Ovary (tissue), 9 donors: Measurements from ENCODE around the gene LMO3. TPM values are rescaled to one million over a fixed set of nuclear protein-coding genes. Genes with fewer than 3 reads are reported as not detected.

Experiments used
- DNase-seq, 5 donors: peaks; one replicate each; pipeline ENCODE4 v3.0.0-alpha.2; 2019 to 2020
- H3K27ac ChIP-seq, 2 donors: fragments of 200-600 bp; one replicate each; pipeline versions ENCODE4 v1.5.1 to v1.8.0; 2019 to 2022
- H3K27me3 ChIP-seq: fragments of 200-600 bp; one replicate; pipeline ENCODE4 v1.8.0; 2022
- H3K36me3 ChIP-seq: fragments of 200-600 bp; sonication (generic); one replicate; pipeline ENCODE4 v1.5.1; 2019
- H3K4me1 ChIP-seq: one replicate; pipeline ENCODE4 v1.8.1; 2013; ENCODE audit warnings: mild to moderate bottlenecking, moderate library complexity; ENCODE audit not compliant: insufficient read depth
- H3K4me3 ChIP-seq: fragments of 200-600 bp; sonication (generic); one replicate; pipeline ENCODE4 v1.5.1; 2017
- H3K9me3 ChIP-seq, 2 donors: fragments of 200-600 bp in 1 of 2; sonication (generic) in 1 of 2; one replicate each; pipeline versions ENCODE4 v1.5.1 to v1.8.1; 2013 to 2019; ENCODE audit warnings: mild to moderate bottlenecking in 1 of 2, moderate library complexity in 1 of 2
- EP300 ChIP-seq: sonication (generic); formaldehyde crosslinking; IDR thresholded peaks from one replicate; pipeline ENCODE4 v1.6.1; 2017; ENCODE audit warnings: antibody characterized with exemption
- POLR2A ChIP-seq: fragments of 450-650 bp; IDR thresholded peaks from one replicate; pipeline ENCODE4 v1.6.1; 2017; ENCODE audit warnings: antibody characterized with exemption, mild to moderate bottlenecking, moderate library complexity
- WGBS, 3 donors: extraction: QIAGEN DNeasy Blood & Tissue Kit in 1 of 3; methylation state at CpG; one replicate each; pipeline versions ENCODE4 v1.1.5 to v1.1.7; 2013 to 2017; 5-methylcytosine and 5-hydroxymethylcytosine counted together
- intact Hi-C, 4 donors: fragments of 100-400 bp; cut with DNase I; formaldehyde crosslinking; loops; one replicate each; pipeline versions ENCODE4 v1.11.0 to v1.15.1; 2022 to 2023
- polyA plus RNA-seq, 2 donors: library from polyadenylated mRNA; stranded (reverse); fragments of 200-250 nt in 1 of 2; fragments of 350-450 nt in 1 of 2; fragmentation: Illumina TruSeq in 1 of 2; extraction: RNeasy Lipid Tissue Mini Kit (QIAGEN cat#74804) in 1 of 2; gene quantifications; one replicate each; pipeline ENCODE4 v1.2.3, GENCODE V29; 2013 to 2014
- total RNA-seq, 7 donors: library from RNA; depleted of rRNA in 2 of 7; stranded (reverse); fragments of >200 nt in 2 of 7; fragmentation: NEBNext Ultra II Directional in 3 of 7; extraction: Animal tissue kit (Norgen Biotek cat#: 25700) in 3 of 7; gene quantifications; one replicate each; pipeline versions ENCODE4 v1.1.0 to v1.2.4, GENCODE V29; 2016 to 2023
- TF ChIP-seq, protein P1 (sequence below), 3 donors: fragments of 450-650 bp in 2 of 3; fragments of 200-600 bp in 1 of 3; IDR thresholded peaks; one replicate each; pipeline versions ENCODE4 v1.5.1 to v1.8.0; 2016 to 2022; ENCODE audit warnings: antibody characterized with exemption in 3 of 3, mild to moderate bottlenecking in 1 of 3
- donor health status: DM: no; HTN: no; CAD: no; lungs with moderate emphysema.
- donor health status: DM: no; HTN: no; CAD: no.
- donor health status: Bipolar disorder and iron deficiency.
- donor health status: DM: yes; HTN: yes; CAD: no.
- donor health status: DM: no; HTN: no; CAD: no.
- donor health status: DM: yes; HTN: yes; CAD: no.

The LMO3 gene
- total and polyA plus RNA-seq, 9 donors, result 0.97 to 11.7 (median 5.0) TPM

DNA sequence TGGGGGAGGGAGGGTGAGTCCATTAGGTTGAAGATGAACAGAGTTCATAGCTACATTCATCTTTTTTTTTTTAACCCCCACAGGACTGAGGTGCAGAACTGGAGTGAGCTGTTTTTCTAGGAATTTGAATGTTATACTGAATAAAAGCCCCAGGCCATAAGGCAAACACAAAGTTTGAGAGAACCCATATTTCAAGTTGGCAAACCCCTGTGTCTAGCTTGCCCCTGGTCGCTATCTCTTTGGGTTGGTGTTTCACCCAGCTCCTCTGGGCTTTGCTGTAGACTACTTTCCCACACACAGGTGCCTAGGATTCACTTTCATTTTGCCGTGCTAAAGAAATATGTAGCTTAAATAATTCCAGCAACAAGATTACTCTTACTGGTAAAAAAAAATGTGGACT is 5.2 kb upstream of the LMO3 start:
- Histone ChIP-seq H3K4me3 (peak overlapping the region; percentile 18), H3K36me3 (no peaks in the 10 kb centered on the region), H3K27me3 (no peaks in the 10 kb centered on the region), H3K4me1 (no peaks in the 10 kb centered on the region), H3K27ac (no peak overlapping the region), H3K9me3 (no peaks in the 10 kb centered on the region)
- intact Hi-C loops, result no loop called here
- 38 to 60% (median 47%) methylated on average over 2 of the region's 2 CpGs for WGBS, 3 donors
- DNase-seq, result no peak
- TF ChIP-seq EP300 (no peak), POLR2A (no peak)
- TF ChIP-seq, protein P1, sequence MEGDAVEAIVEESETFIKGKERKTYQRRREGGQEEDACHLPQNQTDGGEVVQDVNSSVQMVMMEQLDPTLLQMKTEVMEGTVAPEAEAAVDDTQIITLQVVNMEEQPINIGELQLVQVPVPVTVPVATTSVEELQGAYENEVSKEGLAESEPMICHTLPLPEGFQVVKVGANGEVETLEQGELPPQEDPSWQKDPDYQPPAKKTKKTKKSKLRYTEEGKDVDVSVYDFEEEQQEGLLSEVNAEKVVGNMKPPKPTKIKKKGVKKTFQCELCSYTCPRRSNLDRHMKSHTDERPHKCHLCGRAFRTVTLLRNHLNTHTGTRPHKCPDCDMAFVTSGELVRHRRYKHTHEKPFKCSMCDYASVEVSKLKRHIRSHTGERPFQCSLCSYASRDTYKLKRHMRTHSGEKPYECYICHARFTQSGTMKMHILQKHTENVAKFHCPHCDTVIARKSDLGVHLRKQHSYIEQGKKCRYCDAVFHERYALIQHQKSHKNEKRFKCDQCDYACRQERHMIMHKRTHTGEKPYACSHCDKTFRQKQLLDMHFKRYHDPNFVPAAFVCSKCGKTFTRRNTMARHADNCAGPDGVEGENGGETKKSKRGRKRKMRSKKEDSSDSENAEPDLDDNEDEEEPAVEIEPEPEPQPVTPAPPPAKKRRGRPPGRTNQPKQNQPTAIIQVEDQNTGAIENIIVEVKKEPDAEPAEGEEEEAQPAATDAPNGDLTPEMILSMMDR (IDR thresholded peaks at IDR 0.05), result no peak

DNA sequence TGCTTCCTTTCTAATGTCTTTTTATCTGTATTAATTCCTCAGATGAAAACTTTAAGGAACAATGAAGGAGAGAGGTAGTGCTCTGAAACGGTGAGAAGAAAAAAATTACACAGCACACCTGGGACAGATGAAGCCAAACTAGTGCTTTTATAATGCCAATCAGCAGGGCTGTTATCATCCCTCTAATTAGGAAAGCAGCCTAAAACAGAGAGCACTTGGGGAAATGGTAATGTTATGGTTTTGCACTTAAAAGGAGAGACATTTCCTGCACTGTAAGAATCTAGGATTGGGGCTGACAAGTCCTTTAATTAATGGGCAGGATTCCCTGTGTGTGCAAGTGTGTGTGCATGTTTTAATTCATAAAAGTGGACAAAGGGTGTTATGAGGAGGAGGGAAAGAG is 4.8 kb upstream of the LMO3 start:
- Histone ChIP-seq H3K27ac (no peak overlapping the region), H3K36me3 (no peaks in the 10 kb centered on the region), H3K4me3 (no peak overlapping the region), H3K27me3 (no peaks in the 10 kb centered on the region), H3K9me3 (no peaks in the 10 kb centered on the region), H3K4me1 (no peaks in the 10 kb centered on the region)
- TF ChIP-seq EP300 (no peak), POLR2A (no peak)
- TF ChIP-seq, protein P1 (IDR thresholded peaks at IDR 0.05), result no peak
- WGBS, 3 donors, result 13 to 19% (median 16%) methylated on average over 1 of the region's 1 CpG
- intact Hi-C loops, result no loop called here
- DNase-seq, result no peak

DNA sequence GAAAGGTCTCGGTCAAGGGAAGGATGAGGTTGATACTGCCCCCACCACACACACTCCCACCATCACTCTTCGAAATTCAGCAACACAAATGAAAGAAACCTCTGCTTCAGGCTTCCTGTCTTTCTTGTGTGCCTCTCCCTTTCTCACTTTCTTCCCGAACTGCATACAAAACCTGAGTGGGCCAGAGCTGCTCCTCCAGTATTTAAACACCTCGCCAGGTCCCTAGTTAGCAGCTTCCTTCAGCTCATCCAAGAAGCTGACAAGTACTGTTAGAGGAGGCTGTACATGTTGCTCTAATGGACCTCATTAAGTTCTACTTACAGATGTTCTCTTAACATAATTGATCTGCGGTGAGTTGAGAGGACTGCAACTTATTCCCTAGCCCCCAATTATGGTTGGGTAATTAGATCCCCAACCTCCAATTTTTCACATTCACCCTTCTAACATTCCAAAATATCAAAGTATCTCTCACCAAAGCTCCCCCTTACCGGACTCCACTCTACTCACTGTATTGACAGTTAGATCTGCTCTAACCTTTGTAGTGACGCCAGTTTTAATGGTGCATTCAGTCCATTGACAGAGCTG is 4.1 kb upstream of the LMO3 start:
- no peaks in the 10 kb centered on the region for H3K27me3 ChIP-seq
- no peaks in the 10 kb centered on the region for H3K36me3 ChIP-seq
- no peaks in the 10 kb centered on the region for H3K9me3 ChIP-seq
- H3K4me3 ChIP-seq, result no peak overlapping the region
- TF ChIP-seq POLR2A, result no peak
- TF ChIP-seq EP300, result no peak
- TF ChIP-seq, protein P1 (IDR thresholded peaks at IDR 0.05), result no peak
- 31 to 39% (median 35%) methylated on average over 7 of the region's 7 CpGs for WGBS, 3 donors
- no peak overlapping the region for H3K27ac ChIP-seq
- no peak for DNase-seq
- no peaks in the 10 kb centered on the region for H3K4me1 ChIP-seq
- intact Hi-C loops, result no loop called here

DNA sequence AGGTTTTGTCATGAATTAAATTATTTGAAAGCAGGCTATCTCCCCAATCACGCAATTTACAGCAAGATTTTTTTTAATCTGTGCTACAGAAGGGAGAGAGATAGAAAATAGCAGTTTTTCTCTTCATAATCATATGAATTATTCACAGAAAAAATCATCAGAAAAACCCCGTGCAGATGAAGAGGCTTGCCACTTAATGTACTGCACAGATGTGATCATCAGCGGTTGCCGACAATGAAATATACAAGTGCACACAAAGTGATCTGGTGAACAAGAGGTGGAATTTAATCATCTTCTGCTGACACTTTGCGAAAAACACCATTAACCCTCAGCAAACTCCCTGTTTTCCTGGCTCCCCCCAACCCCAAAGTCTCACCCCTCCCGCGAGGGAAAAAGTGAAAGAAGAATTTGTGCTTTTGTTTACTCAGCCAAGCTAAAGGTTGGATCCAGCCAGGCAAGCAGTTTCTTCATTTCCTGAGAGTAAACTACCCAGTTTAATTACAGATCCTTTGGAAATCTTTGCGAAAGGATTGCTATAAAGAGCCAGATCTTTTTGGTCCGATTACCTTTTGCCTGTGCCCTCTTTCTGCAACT is 3.1 kb upstream of the LMO3 start:
- Histone ChIP-seq H3K4me1 (no peaks in the 10 kb centered on the region), H3K9me3 (no peaks in the 10 kb centered on the region), H3K27me3 (no peaks in the 10 kb centered on the region), H3K4me3 (peak overlapping the region; percentile 23), H3K27ac (no peak overlapping the region), H3K36me3 (no peaks in the 10 kb centered on the region)
- TF ChIP-seq POLR2A, result no peak
- TF ChIP-seq, protein P1 (IDR thresholded peaks at IDR 0.05), result no peak
- no peak for TF ChIP-seq EP300
- WGBS, 3 donors, result 47 to 49% (median 48%) methylated on average over 9 of the region's 9 CpGs
- no peak for DNase-seq
- intact Hi-C loops, result no loop called here
